ENCODE measurements around the gene AKR7A3.
"Not testable (repeated sequence)": the region's sequence is repeated elsewhere in the genome, so short reads cannot be mapped to it uniquely, and the experiment has no call there.

Gene AKR7A3

DNA sequence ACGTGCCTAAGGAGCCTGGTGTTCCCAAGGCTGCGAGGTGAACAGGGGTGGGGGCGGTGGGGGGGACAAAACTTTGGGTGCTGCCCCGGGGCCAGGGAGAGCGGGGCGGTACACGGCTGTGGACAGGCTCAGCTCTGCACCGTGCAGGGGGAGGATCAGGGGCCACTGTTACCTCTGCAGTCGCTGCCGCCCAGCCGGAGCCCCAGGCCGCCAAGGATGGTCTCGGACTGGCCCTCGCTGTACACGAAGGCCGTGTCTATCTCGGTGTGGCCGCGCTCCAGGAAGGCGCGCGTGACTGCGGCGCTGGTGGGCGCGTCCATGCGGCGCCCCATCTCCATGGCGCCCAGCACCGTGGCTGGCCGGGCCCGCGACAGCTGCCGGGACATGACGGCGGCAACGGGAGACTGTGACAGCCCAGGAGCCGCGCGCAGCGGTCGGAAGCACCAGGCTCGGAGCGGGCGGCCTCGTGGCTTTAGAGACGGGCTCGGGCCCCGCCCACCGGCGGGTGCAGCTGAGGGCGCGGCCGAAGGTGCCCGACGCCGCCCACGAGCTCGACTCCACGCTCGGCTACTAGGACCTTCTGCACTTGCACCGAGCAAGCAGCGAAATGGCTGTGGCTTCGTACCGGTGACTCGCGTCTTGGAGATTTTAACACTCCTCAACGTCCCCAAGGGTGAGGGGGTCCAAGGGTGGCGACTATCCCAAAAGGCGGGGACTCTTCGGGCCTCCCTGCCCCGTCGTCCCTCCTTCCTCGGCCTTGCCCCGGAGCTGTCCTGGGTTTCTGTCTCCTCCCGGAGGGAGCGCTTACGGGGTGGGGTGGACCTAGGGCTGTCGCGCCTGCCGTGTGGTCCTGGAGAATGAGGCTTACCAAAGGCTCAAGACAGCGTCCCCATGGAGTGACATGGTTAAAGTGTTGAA is at the start of gene AKR7A3:
AKR7A3 (minus strand) TSS at position 447 of the 918 bp plus-strand sequence; CDS start at position 386, 61 bp downstream.
- in situ Hi-C loops (cut with HindIII; ENCODE audit: low pct_unique_long_range_greater_than_20kb, low sequenced_read_pairs), result not testable (repeated sequence)

GRCh38 chr1:19338323-19338762 is 49.8 kb upstream of the AKR7A3 start:
- in situ Hi-C loops (cut with HindIII; ENCODE audit: low pct_unique_long_range_greater_than_20kb, low sequenced_read_pairs), result no loop called here
- TF ChIP-seq JUND (IDR thresholded peaks at IDR 0.05; ENCODE audit: low read depth), result no peak
- no peak for DNase-seq (ENCODE audit: low read depth in 1 of 2, low spot score in 1 of 2)

More for the DNA sequence above, at the start of gene AKR7A3:
- peak; percentile 66 to 68 for DNase-seq (ENCODE audit: low read depth in 1 of 2, low spot score in 1 of 2)

DNA sequence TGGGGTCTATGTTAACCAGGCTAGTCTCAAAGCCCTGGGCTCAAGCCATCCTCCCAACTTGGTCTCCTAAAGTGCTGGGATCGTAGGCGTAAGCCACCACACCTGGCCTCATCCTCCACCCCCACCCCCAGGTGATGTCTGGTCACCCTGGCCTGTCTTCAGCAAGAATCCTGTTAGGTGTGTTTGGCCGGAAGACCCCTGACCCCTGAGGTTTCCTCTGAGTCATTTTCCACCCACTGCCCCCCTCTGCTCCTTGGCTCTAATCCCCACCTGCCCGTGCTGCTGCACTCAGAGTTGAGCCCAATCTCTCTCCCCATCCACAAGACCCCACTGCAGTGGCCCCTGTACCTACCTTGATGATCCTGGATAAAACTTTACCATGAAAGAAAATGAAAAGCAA is 48.7 kb upstream of the AKR7A3 start:
- no peak for DNase-seq (ENCODE audit: low read depth in 1 of 2, low spot score in 1 of 2)
- in situ Hi-C loops (cut with HindIII; ENCODE audit: low pct_unique_long_range_greater_than_20kb, low sequenced_read_pairs), result no loop called here
- TF ChIP-seq JUND (IDR thresholded peaks at IDR 0.05; ENCODE audit: low read depth), result no peak

DNA sequence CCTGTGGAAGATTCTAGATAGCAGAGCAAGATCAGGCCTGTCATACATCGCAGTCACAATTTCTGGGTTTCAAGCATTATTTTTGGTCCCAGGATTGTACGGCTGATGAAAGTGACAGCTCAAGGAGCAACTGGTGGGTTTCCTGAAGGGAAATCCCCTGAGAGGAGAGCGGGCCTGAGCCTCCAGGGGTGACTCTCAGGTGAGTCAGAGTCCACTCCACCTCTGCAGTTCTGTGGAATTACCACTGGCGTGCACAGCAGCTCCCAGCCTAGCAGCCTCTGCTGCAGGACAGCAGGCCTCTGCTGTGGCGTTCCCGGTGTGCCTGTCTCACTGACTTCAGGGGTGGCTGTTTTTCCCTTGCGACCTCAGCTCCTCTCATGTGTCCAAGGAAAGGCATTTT is 48.0 kb upstream of the AKR7A3 start:
- no peak for TF ChIP-seq JUND (IDR thresholded peaks at IDR 0.05; ENCODE audit: low read depth)
- no peak for DNase-seq (ENCODE audit: low read depth in 1 of 2, low spot score in 1 of 2)
- in situ Hi-C loops (cut with HindIII; ENCODE audit: low pct_unique_long_range_greater_than_20kb, low sequenced_read_pairs), result no loop called here

DNA sequence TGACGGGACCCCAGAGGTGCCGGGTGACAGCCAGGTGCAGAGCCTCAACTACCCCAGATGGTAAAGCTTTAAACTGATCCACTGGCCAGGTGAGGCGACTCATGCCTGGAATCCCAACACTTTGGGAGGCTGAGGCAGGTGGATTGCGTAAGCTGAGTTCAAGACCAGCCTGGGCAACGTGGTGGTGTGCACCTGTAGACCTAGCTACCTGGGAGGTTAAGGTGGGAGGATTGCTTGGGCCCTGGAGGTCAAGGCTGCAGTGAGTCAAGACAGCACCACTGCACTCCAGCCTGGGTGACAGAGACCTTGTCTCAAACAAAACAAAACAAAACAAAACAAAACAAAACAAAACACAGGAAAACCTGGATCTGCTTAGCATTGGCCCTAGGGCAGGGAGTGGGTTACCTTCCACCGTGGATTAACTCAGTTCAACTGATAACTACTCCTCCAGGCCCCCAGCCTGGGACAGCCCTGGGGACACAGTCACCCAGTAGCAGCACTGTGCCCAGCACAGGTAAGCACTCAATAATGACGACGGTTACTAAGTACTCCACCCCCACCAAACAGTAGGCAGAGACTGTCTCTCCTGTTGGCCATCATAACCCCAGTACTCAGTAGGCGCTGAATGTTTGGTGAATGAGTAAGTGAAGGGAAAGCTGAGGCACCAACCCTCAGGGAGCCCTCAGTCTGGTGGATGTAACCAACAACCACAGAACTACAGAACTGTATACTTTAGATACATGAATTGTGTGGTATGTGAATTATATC is 45.2 kb upstream of the AKR7A3 start:
- DNase-seq (ENCODE audit: low read depth in 1 of 2, low spot score in 1 of 2), result no peak
- in situ Hi-C loops (cut with HindIII; ENCODE audit: low pct_unique_long_range_greater_than_20kb, low sequenced_read_pairs), result no loop called here
- TF ChIP-seq JUND (IDR thresholded peaks at IDR 0.05; ENCODE audit: low read depth), result no peak

- in situ Hi-C loops (cut with HindIII; ENCODE audit: low pct_unique_long_range_greater_than_20kb, low sequenced_read_pairs), result no loop called here
- DNase-seq (ENCODE audit: low read depth in 1 of 2, low spot score in 1 of 2), result no peak
- no peak for TF ChIP-seq JUND (IDR thresholded peaks at IDR 0.05; ENCODE audit: low read depth)
Measured at GRCh38 chr1:19332832-19333231, 44.3 kb upstream of the AKR7A3 start.

DNA sequence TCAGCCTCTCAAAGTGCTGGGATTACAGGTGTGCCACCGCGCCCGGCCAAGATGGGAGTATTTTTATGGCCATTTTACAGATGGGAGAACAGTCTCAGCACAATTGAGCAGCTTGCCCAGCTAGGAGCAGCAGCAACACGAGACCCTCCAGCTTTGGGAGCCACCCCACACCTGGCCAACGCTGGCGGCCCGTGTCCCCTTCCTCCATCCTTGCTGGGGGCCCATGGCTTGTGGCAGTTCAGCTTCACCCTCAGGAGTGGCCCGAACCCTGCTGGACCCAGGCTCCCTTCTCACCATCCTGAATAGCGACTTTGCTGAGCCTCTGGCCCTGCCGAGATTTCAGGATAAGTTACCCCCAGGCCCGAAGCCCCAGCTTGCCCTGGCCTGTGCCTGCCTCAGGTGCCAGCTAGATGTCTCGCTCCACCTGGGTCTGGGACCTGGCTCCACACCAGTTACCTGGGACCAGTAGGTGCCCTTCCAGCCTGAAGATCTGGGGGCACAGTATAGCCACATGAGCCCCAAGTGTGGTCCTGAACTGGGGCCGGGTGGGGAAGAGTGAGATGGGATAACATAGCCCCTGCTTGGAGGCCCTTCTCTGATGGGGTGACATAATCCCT is 42.8 kb upstream of the AKR7A3 start:
- in situ Hi-C loops (cut with HindIII; ENCODE audit: low pct_unique_long_range_greater_than_20kb, low sequenced_read_pairs), result no loop called here
- DNase-seq (ENCODE audit: low read depth in 1 of 2, low spot score in 1 of 2), result no peak
- no peak for TF ChIP-seq JUND (IDR thresholded peaks at IDR 0.05; ENCODE audit: low read depth)

DNA sequence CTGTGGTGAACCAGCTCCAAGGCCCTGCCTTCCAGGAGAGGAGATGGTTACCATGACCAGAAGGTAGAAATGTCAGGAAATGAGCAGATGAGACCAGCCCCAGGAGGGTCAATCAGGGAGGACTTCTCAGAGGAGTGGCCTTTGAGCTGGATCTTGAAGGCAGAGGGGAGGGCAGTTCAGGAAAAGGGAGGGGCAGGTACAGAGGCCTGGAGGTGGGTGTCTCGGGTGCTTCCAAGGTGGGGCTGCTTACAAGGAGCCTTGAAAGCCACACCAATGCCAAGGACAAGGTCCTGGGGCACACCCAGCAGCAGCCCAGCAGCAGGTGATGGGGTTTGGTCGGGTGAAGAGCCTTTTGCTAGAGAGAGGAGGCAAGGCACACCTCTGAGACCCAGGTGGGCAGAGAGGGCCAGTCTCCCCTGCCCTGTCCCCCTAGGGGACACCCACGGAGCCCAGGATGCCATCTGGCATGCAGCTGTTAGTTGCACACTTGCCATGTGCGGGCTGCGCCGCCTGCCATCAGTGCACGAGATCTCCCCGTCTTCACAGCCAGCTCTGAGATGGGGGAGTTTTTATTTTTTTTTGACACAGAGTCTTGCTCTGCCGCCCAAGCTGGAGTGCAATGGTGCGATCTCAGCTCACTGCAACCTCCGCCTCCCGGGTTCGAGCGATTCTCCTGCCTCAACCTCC is 42.0 kb upstream of the AKR7A3 start:
- TF ChIP-seq JUND (IDR thresholded peaks at IDR 0.05; ENCODE audit: low read depth), result no peak
- in situ Hi-C loops (cut with HindIII; ENCODE audit: low pct_unique_long_range_greater_than_20kb, low sequenced_read_pairs), result no loop called here
- no peak for DNase-seq (ENCODE audit: low read depth in 1 of 2, low spot score in 1 of 2)

DNA sequence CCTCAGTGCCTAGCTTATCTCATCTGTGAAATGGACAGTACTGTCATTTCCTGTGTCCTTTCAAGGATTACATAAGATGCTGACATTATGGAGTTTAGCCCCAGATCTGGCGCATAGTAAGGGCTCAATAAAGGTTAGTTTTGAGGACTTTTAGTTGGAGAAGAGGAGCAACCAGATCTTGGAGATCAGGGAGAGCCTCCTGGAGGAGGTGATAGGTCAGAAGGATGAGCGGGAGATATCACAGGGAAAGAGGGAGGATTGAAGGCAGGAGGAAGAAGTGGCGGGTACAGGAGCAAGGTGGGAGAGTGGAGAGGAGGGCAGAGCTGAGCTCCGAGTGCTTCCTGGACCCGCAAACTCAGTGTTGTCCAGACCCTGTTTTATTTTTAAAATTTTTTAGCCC is 41.0 kb upstream of the AKR7A3 start:
- in situ Hi-C loops (cut with HindIII; ENCODE audit: low pct_unique_long_range_greater_than_20kb, low sequenced_read_pairs), result no loop called here
- DNase-seq (ENCODE audit: low read depth in 1 of 2, low spot score in 1 of 2), result no peak
- TF ChIP-seq JUND (IDR thresholded peaks at IDR 0.05; ENCODE audit: low read depth), result no peak

DNA sequence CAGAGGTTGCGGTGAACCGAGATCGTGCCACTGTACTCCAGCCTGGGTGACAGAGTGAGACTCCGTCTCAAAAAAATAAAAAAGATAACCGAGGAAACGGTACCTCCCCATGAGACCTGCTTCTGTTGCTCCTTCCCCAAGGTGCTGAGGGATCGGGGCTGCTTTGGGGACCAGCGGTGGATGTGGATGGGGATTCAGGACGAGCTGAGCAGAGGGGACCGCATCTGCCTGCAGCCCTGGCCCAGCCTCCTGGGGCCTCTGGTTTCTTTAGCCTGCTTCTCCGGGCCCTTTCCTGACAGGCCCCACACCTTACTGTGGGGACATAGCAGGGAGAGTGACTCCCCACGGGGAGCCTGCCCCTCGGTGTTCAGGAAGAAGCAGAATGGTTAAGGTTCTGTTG is 40.6 kb upstream of the AKR7A3 start:
- DNase-seq (ENCODE audit: low read depth in 1 of 2, low spot score in 1 of 2), result no peak
- in situ Hi-C loops (cut with HindIII; ENCODE audit: low pct_unique_long_range_greater_than_20kb, low sequenced_read_pairs), result no loop called here
- no peak for TF ChIP-seq JUND (IDR thresholded peaks at IDR 0.05; ENCODE audit: low read depth)

DNA sequence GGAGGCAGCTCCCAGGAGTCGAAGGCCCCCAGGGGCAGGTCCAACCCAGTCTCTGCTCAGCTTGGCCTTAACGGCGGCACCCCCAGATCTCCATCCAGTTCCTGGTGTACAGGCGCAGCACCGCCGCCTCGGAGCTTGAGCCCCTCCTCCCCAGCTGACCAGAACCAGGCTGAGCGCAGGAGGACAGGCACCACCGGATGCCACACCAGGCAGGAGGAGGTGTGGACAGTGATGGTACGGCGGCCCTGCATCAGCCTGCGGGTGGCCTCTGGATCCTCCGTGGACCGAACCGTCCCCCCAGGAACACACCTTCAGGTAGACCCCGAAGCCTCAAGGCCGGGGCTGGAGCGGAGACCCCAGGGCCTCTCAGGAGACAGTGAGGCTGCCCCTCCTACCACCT is 39.9 kb upstream of the AKR7A3 start:
- TF ChIP-seq JUND (IDR thresholded peaks at IDR 0.05; ENCODE audit: low read depth), result no peak
- in situ Hi-C loops (cut with HindIII; ENCODE audit: low pct_unique_long_range_greater_than_20kb, low sequenced_read_pairs), result no loop called here
- no peak for DNase-seq (ENCODE audit: low read depth in 1 of 2, low spot score in 1 of 2)

DNA sequence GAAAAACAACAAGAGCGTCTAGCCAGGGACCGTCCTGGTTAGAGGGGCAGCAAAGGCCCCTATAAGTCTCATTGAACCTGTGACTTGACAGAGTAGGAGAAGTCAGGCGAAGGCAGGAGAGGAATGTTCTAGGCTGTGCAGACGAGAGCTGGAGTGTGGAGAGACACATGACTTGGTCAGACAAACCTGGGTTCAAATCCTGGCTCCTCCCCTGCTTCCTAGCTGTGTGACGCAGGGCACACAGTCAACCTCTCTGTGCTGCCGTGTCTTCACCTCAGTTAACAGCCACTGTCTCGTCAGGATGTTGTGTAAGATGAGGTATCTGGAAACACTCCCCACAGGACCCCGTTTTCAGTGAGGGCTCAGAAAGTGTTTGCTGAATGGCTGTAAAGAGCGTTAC is 39.2 kb upstream of the AKR7A3 start:
- in situ Hi-C loops (cut with HindIII; ENCODE audit: low pct_unique_long_range_greater_than_20kb, low sequenced_read_pairs), result no loop called here
- no peak for DNase-seq (ENCODE audit: low read depth in 1 of 2, low spot score in 1 of 2)
- TF ChIP-seq JUND (IDR thresholded peaks at IDR 0.05; ENCODE audit: low read depth), result no peak

Data from T47D (cell line).